OCI-LY3 (cell line): ENCODE data around the gene DDX39A.
A peak's percentile ranks its signal among the peaks of the same experiment; 100 is the strongest.

Experiments
- H2AFZ ChIP-seq: fragments of 200-600, 300-600 bp; shearing (Covaris generic); 2 replicates; pipeline ENCODE4 v1.6.0; 2014; ENCODE audit warnings: antibody characterized with exemption, low read depth, low read length
- H3K27ac ChIP-seq: fragments of 200-600, 300-600 bp; sonication (generic); 2 replicates; pipeline ENCODE4 v1.5.1; 2014; ENCODE audit warnings: mild to moderate bottlenecking, low read length, moderate library complexity, mixed read lengths
- H3K27me3 ChIP-seq: fragments of 200-600, 300-600 bp; sonication (generic); 2 replicates; pipeline ENCODE4 v1.6.1; 2014; ENCODE audit warnings: low read depth, low read length, mixed read lengths
- H3K36me3 ChIP-seq: fragments of 200-600, 300-600 bp; sonication (generic); replicated peaks from 2 replicates; pipeline ENCODE3; 2014; ENCODE audit warnings: low read depth, low read length, mixed read lengths
- H3K4me1 ChIP-seq: fragments of 300-600, 200-600 bp; sonication (generic); 2 replicates; pipeline ENCODE4 v1.6.1; 2014; ENCODE audit warnings: low read length, mixed read lengths
- H3K4me2 ChIP-seq: fragments of 200-600, 300-600 bp; sonication (generic); 2 replicates; pipeline ENCODE4 v1.6.1; 2014; ENCODE audit warnings: low read length, mixed read lengths
- H3K4me3 ChIP-seq: fragments of 300-600, 200-600 bp; sonication (generic); 2 replicates; pipeline ENCODE4 v1.5.1; 2014; ENCODE audit warnings: antibody characterized with exemption, mild to moderate bottlenecking, low read length, moderate library complexity
- H3K79me2 ChIP-seq: fragments of 300-600, 200-600 bp; shearing (Covaris generic); 2 replicates; pipeline ENCODE4 v1.6.1; 2014; ENCODE audit warnings: mild to moderate bottlenecking, low read length, mixed read lengths
- H3K9ac ChIP-seq: fragments of 300-600, 200-600 bp; shearing (Covaris generic); 2 replicates; pipeline ENCODE4 v1.6.0; 2014; ENCODE audit warnings: mild to moderate bottlenecking, low read length, moderate library complexity
- H3K9me3 ChIP-seq: fragments of 200-600, 300-600 bp; shearing (Covaris generic); 2 replicates; pipeline ENCODE4 v1.6.1; 2014; ENCODE audit warnings: low read length, mixed read lengths; ENCODE audit not compliant: insufficient read depth
- H4K20me1 ChIP-seq: fragments of 200-600, 300-600 bp; sonication (generic); 2 replicates; pipeline ENCODE4 v1.6.1; 2016; ENCODE audit warnings: low read length, mixed read lengths; ENCODE audit not compliant: insufficient read depth
- CTCF ChIP-seq: fragments of 200-600, 300-600 bp; sonication (generic); IDR thresholded peaks from 2 replicates; pipeline ENCODE4 v1.5.1; 2014; ENCODE audit warnings: antibody characterized with exemption, low read length, low read depth
- EZH2phosphoT487 ChIP-seq: fragments of 200-600 bp; shearing (Covaris generic); IDR thresholded peaks from 2 replicates; pipeline ENCODE4 v1.6.1; 2018; ENCODE audit warnings: antibody characterized with exemption, mixed run types, low read depth

The DDX39A gene

GRCh38 chr19:14363183-14364097 is 55.7 kb downstream of the DDX39A start:
- H2AFZ ChIP-seq = peak overlapping the region; percentile 77
- no peak for TF ChIP-seq EZH2phosphoT487
- TF ChIP-seq CTCF = no peak
- no peaks in the 10 kb centered on the region for H3K9me3 ChIP-seq
- peaks cover 18% of the 10 kb centered on the region for H3K4me1 ChIP-seq
- H3K27me3 ChIP-seq = peaks cover 4% of the 10 kb centered on the region; the same call in 1 of the 2 replicates
- no peaks in the 10 kb centered on the region for H3K79me2 ChIP-seq
- peak overlapping the region; percentile 98 for H3K4me2 ChIP-seq
- no peaks in the 10 kb centered on the region for H4K20me1 ChIP-seq
- peak overlapping the region; percentile 70 for H3K9ac ChIP-seq
- peak overlapping the region; percentile 78 for H3K4me3 ChIP-seq
- no peak overlapping the region for H3K27ac ChIP-seq
- no peaks in the 10 kb centered on the region for H3K36me3 ChIP-seq

- peak; percentile 46 for TF ChIP-seq CTCF
- no peak for TF ChIP-seq EZH2phosphoT487
- Histone ChIP-seq H3K9me3 (no peaks in the 10 kb centered on the region), H3K36me3 (no peaks in the 10 kb centered on the region), H3K9ac (no peak overlapping the region), H4K20me1 (no peaks in the 10 kb centered on the region), H3K4me2 (peak overlapping the region; percentile 26; the same call in 1 of the 2 replicates), H3K4me1 (peaks cover 13% of the 10 kb centered on the region), H3K4me3 (no peak overlapping the region), H3K27ac (no peak overlapping the region), H3K27me3 (peaks cover 4% of the 10 kb centered on the region; the same call in 1 of the 2 replicates), H3K79me2 (no peaks in the 10 kb centered on the region), H2AFZ (no peak overlapping the region)
Observed at GRCh38 chr19:14361824-14362223, 57.3 kb downstream of the DDX39A start.
